OCI-LY1 (cell line): ENCODE measurements around the gene SCTR.

Experiments
- EZH2 ChIP-seq: fragments of 200-600 bp; sonication (generic), shearing (Covaris generic); IDR thresholded peaks from 2 replicates; pipeline ENCODE4 v1.8.0; 2017; ENCODE audit warnings: borderline replicate concordance, mixed run types, mild to moderate bottlenecking, antibody characterized with exemption, low read length, moderate library complexity, mixed read lengths
- TF ChIP-seq, protein P1 (sequence below): fragments of 200-600 bp; sonication (generic), shearing (Covaris generic); IDR thresholded peaks from 2 replicates; pipeline ENCODE4 v1.5.1; 2017; ENCODE audit warnings: mild to moderate bottlenecking, antibody characterized with exemption, low read length, moderate library complexity, mixed read lengths

DNA sequence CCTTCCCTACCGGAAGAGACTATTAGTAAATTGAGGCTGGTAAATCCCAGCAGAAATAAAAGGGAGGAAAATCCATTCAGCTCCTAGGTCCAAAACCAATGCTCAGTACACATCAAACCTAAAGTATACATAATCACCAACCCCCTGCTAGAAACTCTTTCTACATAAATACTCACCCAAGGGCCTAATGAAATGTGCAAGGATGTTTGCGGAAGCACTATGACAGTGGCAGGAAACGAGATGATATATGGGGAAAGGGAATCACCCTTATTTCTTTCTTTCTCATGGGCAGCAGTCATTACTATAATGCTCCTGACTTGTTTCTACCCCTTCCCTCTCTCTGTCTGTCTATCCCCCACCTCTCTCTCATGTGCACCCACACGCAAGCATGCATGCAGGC lies 1.3 kb upstream of the SCTR start:
- TF ChIP-seq, protein P1, sequence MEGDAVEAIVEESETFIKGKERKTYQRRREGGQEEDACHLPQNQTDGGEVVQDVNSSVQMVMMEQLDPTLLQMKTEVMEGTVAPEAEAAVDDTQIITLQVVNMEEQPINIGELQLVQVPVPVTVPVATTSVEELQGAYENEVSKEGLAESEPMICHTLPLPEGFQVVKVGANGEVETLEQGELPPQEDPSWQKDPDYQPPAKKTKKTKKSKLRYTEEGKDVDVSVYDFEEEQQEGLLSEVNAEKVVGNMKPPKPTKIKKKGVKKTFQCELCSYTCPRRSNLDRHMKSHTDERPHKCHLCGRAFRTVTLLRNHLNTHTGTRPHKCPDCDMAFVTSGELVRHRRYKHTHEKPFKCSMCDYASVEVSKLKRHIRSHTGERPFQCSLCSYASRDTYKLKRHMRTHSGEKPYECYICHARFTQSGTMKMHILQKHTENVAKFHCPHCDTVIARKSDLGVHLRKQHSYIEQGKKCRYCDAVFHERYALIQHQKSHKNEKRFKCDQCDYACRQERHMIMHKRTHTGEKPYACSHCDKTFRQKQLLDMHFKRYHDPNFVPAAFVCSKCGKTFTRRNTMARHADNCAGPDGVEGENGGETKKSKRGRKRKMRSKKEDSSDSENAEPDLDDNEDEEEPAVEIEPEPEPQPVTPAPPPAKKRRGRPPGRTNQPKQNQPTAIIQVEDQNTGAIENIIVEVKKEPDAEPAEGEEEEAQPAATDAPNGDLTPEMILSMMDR, result no peak
- no peak for TF ChIP-seq EZH2
